Dermis microvascular lymphatic vessel endothelial cell (primary cell): Measurements from ENCODE around the gene VIL1. TPM values are rescaled to one million over a fixed set of nuclear protein-coding genes. Genes with fewer than 3 reads are reported as not detected.
A peak's percentile ranks its signal among the peaks of the same experiment; 100 is the strongest.

ENCODE experiments used
- DNase-seq, 2 donors: peaks; one replicate each; pipeline versions ENCODE4 v3.0.0 to v3.0.0-alpha.2; 2010; ENCODE audit warnings: low read depth in 2 of 2
- total RNA-seq: library from RNA; depleted of rRNA; stranded (reverse); fragments of >200 nt; gene quantifications from 2 replicates; pipeline ENCODE4 v1.2.1, GENCODE V29; 2014

VIL1 gene
- total RNA-seq, 1 donor from 2014 or later: not detected

GRCh38 chr2:218405086-218405745 is 13.7 kb upstream of the VIL1 start:
- DNase-seq: no peak

GRCh38 chr2:218405746-218406208 is 13.1 kb upstream of the VIL1 start:
- peak in 1 of 2 donors; percentile 19 for DNase-seq

GRCh38 chr2:218406209-218406948 is 12.5 kb upstream of the VIL1 start:
- peak; percentile 81 to 93 for DNase-seq

GRCh38 chr2:218406949-218407618 is 11.8 kb upstream of the VIL1 start:
- peak in 1 of 2 donors; percentile 16 for DNase-seq

- DNase-seq: no peak
Observed at GRCh38 chr2:218407717-218408116, 11.2 kb upstream of the VIL1 start.

- no peak for DNase-seq
Observed at GRCh38 chr2:218418321-218418716, 604 bp upstream of the VIL1 start.

GRCh38 chr2:218419630-218420216 is 800 bp downstream of the VIL1 start:
- no peak for DNase-seq

- DNase-seq: no peak
Observed at GRCh38 chr2:218421027-218421426, 2.1 kb downstream of the VIL1 start.

- no peak for DNase-seq
Observed at GRCh38 chr2:218422403-218423086, 3.6 kb downstream of the VIL1 start.

- DNase-seq: no peak
Observed at GRCh38 chr2:218423584-218423983, 4.7 kb downstream of the VIL1 start.

- no peak for DNase-seq
Observed at GRCh38 chr2:218425531-218425930, 6.6 kb downstream of the VIL1 start.

GRCh38 chr2:218427741-218428140 is 8.8 kb downstream of the VIL1 start:
- DNase-seq: no peak

GRCh38 chr2:218428846-218429558 is 10.1 kb downstream of the VIL1 start:
- no peak for DNase-seq

- DNase-seq: no peak
Observed at GRCh38 chr2:218429911-218430692, 11.2 kb downstream of the VIL1 start.

GRCh38 chr2:218430721-218431120 is 11.8 kb downstream of the VIL1 start:
- no peak for DNase-seq

- no peak for DNase-seq
Observed at GRCh38 chr2:218431878-218432277, 13.0 kb downstream of the VIL1 start.

GRCh38 chr2:218432676-218433365 is 13.9 kb downstream of the VIL1 start:
- no peak for DNase-seq

GRCh38 chr2:218434456-218434855 is 15.5 kb downstream of the VIL1 start:
- no peak for DNase-seq
